GM19463 (cell line): Measurements from ENCODE around the gene FGF3.

Experiments used
- ATAC-seq: cut with Tn5 transposase; IDR thresholded peaks from one replicate; pipeline ENCODE4 v1.9.1; 2021; ENCODE audit warnings: mild to moderate bottlenecking, moderate library complexity; ENCODE audit not compliant: unreplicated experiment

Gene FGF3

DNA sequence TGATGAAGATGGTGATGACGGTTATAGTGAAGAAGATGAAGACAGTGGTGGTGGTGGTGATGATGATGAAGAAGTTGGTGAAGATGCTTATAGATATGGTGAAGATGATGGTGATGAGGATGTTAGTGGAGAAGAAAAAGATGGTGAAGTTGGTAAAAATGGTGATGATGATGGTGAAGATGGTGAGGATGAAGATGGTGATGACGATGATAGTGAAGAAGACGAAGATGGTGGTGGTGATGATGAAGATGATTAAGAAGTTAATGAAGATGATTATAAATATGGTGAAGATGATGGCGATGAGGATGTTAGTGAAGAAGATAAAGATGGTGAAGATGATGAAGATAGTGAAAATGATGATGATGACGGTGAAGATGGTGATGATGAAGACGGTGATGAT is 25.2 kb upstream of the FGF3 start:
- no peak for ATAC-seq

DNA sequence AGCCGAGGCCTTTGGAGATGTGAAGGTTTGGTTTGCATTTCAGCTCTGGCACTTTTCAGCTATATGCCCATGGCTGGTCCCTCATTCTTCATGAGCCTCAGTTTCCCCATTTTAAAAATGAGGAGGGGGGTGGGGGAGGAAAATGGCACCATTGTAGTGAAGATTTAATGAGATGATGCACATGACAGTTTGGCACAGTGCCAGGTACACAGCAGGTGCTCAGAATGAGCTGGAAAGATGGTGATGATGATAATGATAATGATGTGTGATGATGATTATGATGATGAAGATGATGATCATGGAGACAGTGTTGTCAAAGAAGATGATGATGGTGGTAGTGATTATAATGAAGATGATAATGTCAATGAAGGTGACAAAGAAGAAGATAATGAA is 24.3 kb upstream of the FGF3 start:
- ATAC-seq = no peak

DNA sequence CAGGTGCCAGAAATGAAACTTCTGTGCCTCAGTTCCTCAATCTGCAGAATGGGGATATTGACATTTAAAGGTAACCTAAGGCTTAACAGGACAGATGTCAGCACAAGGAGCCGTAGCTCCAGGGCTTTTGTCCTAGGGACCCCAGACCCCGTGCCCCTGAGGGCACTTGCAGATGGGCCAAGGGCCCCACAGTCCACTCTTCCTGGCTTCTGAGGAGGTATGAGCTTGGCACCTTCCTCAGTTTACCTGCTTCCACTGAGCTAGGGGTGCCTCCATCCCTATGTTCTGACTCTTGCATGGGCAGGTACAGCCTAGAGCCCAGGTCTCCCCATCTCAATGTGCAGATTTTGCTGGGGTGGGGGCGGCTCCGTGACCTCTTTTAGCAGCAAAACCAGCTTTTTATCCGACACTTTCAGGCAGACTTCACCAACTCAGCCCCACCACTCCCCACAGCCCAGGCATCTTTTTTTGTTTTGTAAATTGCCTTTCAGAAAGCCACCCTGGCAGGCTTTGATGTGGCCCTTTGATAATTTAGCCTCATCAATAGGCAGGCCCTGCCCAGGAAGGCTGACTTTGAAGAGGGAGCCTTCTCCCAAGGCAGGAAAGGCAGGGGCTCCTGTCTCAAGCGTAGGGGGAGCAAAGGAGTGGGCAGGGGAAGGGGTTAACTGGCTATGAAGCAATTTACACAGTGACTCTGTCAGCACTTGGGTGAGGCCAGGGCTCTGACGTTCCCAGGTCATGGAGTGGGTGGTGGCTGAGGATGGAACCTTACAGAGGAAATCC is 23.7 kb upstream of the FGF3 start:
- ATAC-seq = no peak

DNA sequence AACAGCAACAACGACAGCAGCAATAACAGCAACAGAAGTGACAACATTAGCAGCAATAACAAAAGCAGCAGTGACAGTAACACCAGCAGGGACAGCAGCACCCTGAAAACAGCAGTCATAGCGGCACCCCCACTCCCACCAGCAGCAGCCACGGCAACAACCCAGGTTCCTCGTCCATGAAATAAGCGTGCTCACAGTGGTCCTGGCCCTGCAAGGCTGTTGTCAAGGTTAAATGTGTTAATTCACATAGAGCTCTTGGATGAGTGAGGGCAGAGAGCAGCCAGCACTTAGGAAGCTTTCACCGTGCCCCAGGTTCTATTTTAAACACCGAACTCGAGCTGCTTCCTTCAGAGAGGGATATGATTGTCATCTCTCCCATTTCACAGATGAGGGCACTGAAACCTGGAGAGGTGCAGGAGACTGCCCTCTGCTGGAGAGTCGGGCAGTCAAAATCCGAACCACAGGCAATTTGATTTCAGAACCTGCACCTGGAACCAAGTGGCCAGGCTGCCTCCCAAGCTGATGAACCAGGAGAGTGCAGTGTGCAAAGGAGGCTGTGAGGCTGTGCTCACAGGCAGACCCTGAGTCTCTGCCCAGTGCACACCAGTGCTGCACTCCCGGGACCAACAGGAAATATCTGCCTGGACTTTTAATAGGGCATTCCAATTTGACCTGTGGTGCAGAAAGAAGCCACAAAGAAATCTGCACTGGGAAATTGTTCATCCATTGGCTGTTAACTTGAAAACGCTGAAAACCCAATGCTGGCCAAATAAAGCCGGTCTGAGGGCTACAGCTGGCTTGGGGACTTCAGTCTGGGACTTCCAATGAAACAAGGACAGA is 22.9 kb upstream of the FGF3 start:
- no peak for ATAC-seq

DNA sequence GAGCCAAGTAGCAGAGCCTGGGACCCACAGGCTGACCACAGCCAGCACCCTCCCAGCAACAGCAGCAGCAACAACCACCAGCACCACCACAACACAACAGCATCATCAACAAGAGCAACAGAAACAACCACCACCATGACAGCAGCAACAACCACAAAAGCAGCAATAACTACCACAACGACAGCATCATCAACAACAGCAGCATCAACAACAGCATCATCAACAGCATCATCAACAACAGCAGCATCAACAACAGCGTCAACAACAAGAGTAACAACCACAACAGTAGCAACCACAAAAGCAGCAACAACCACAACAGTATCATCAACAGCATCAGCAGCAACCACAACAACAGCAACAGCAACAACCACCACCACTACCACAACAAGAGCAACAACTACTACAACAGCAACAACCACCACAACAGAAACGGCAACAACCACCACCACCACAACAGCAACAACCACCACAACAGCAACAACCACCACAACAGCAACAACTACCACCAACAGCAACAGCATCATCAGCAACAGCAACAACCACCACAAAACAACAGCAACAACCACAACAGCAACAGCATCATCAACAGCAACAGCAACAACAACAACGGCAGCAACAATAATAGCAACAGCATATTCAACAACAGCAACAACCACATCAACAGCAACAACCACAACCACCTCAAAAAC is 22.1 kb upstream of the FGF3 start:
- ATAC-seq = no peak

DNA sequence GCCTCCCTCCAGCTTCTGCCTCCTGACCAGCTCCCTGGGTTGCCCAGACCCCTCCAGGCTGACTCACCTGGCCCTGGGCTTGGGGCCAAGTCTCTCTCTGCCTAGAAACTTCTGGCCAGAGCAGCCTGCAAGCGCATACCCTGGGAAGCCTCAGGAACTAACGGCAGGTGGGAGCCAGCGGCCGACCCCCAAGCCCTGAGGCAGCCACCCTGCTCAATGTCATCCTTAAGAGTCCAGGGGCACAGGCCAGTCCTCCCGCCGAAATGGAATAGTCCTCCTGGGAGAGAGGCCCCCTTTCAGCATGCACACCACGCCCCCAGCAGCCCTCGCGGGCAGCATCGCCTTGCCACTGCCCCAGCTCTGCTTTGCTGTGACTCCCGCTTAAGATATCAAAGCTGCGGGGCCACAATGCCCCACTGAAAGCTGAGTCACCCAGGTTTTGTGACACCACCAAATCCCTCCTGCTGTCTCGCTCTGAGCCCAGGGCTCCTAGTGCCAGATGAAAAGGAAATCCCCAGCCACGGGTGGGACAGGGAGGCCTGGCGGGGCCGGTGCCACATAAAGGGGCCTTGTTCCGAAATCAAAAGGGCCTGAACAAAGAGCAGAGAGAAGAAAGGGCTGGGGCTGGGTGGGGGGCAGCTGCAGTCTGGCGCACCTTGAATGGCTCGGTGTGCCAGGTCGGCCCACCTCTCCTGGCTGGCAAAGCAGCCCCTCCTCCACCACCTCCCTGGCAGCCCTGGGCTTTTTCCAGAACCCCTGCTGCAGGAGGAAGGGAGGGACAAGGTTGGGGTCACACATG is 21.4 kb upstream of the FGF3 start:
- ATAC-seq = no peak

DNA sequence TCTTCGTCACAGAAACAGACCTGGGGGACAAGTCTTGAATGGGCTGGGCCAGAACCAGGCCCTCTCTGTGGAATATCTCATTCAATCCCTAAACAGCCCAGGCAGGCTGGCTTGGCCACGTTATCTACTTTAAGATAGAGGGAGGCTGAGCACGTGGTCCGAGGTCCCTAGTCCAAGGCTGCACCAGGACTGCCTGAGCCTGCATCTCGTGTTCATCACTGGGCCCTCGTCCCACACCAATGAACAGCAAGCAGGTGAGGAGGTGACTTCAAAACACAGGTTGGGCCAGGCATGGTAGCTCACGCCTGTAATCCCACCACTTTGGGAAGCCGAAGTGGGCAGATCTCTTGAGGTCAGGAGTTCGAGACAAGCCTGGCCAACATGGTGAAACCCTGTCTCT is 20.3 kb upstream of the FGF3 start:
- ATAC-seq = no peak

DNA sequence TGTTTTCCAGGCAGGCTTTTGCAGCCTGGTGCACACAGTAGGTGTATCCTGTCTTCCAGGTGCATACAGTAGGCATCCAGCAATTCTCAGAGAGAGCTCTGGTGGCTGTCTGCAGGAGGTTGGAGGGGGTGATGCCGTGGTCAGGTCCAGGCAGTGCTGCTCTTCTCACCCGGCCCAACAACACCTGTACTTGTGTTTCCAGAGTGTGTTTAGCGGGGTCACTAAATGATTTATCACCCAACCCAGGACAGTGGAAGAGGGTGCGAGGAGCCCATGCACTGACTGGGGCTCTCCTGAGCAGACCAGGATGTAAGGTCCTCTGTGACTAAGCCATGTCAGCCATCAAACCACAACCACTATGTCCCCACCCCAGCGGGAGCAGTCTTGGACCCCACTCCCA is 18.6 kb upstream of the FGF3 start:
- no peak for ATAC-seq

DNA sequence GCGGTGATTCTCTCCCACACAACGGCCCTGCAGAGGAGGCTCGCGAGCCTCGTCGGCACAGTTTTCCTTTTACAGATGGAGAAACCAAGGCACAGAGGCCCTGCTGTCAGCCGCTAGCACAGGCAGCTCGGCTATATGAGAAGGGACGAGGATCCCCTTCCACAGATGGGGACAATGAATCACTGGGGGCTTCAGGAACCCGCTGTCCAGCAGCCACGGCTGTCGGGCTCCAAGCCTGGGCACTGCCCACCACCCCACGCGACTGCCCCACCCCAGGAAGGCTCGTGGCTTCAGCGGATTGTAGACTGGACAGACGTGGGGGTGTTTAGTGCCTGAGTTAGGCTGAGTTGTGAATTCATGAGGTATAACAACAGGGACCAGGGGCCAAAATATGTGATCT is 17.2 kb upstream of the FGF3 start:
- no peak for ATAC-seq

DNA sequence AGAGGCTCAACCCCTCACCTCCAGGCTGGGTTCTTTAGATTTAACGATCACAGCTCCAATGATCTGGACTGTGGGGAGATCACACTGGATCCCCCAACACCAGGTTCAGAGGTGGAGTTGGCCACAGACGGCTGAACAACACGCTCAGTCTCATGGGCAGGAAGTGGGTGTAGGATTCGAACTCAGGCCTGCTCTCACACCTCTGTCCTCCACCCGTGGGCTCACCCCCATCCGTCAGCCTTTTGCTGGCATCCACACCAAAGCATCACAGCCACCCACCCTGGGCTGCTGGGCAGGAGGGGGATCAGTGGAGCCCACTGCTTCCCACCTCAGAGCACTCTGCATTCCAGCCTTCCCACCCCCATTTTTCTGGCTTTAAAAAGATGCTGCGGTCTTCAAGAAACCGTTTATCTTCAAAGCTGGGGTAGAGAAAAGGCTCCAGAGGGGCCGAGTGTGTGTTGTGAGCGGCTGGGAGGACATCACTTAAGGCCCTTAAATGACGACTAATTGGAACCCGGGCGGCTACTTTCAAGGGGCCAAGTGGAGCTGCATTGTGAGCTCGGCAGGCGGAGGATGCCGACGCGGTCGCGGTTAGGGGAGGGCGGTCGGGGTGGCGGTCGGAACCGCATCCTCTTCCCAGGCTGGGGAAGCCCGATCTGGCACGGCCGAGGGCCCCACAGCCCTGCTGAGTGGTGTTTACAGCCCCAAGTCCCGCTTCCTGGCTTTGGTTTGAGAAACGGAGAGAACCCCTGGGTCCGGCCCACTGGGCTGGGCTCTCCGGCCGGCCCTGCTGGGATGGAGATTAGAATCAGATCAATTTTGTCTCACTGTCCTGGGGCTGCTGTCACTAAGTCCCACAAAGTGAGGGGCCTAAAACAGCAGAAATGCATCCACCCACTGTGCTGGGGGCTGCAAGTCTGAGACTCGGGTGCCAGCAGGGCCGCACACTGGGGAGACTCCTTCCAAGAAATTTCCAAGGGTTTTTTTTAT is 15.9 kb upstream of the FGF3 start:
- no peak for ATAC-seq

DNA sequence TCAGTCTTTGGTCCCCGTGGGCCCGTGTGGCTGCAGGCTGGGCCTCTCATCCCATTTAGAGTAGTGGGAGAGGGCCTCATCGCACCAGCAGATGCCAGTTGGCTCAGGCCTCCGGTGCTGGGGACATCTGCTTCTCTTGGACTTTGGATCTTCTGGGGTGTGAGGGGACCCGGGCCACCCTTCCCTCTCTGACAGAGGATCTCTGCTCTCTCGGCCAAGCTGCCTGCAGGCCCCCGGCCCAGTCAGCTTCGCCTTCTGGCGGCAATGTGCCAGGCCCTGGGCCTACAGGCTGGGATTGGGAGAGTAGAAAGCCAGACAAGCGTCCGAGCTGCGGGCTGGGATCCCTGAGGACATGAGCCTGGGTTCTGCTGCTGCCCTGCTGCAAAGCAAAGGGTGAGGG is 15.0 kb upstream of the FGF3 start:
- ATAC-seq = no peak

DNA sequence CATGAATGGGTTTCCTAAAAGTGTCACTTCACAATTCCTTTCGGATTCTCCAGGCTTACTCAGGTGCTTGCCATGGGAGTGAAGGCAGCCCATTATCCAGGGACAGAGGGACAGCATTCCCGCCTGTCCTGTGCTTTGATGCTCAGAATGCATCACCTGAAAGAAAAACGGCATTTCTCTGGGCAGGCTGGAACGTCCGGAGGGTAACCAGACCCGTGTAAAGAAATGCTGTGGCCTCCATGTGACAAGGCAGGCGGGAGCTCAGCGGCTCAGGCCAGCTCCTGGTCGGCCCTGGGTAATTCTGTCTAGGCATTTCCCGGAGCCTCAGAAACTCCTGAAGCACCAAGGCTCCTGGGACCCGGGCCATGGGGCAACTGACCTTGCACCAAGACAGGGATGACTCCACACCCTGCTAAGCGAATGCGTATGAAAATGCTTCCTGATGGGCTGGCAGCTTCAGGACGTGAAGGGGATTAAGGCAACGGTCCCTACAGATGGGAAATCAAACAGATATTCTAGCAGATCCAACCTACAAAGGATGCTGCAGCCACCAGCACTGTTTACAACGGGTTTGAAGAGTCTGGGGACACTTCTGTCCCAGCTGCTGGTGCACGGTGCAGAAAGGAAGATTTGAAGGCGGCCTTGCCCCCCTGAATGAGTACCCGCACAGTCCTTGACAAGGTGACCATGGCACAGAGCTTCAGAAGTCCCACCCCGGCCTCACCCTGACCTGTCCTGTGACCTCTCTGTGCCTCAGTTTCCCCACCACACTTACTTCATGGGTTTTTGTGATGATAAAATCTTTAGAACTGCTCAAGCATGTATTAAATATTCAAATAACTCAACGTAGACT is 13.6 kb upstream of the FGF3 start:
- no peak for ATAC-seq

DNA sequence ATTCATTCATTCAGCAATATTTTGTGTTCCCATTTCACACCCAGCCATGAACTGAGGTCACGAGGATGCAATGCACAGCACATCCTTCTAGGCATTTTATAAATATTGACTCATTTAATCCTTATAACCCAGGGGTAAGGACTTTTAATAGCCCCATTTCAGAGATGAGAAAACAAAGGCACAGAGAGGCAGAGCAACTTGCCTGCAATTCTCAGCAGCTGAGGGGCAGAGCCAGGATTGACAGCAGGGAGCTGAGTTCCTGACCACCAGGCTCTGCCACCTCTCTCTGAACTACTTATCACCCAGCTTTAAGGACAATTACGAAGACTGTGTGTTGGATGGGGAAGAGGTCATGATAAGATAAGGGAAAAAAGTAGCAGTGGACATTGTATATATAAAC is 12.8 kb upstream of the FGF3 start:
- no peak for ATAC-seq

DNA sequence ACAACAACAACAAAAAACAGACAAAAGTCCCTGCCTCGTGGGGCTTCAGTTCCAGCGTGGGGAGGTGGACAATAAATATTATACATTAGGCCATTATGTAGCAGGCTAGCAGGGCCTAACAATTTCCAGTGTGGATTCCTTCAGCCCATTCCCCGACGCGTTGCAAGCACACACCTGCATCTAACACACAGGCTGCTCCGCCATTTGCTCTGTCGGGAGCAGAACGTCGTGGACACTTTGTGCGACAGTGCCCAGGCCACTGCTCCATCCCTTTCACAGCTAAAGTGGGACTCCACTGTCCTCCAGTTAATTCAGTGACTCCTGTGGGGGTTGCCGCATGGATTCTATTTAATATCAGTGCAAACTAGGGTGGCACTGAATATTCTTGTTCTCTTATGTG is 10.9 kb upstream of the FGF3 start:
- no peak for ATAC-seq

DNA sequence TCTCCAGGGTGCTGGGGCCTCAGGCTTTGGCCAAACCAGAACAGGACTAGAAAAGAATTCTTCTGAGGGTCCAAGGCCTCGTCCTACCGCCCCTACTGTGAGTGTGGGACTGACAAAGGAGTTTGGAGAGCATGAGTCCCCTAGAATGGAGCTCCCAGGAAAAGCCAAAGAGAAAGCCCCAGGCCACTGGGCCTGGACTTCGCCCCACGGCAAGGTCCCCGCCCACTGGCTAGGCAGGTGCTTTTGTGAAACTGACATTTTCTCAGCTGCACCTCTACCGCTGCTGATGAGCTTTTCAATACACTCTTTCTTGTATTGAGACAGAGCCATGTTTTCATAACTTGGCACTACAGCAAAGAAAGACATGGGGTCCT is 9.7 kb upstream of the FGF3 start:
- no peak for ATAC-seq

DNA sequence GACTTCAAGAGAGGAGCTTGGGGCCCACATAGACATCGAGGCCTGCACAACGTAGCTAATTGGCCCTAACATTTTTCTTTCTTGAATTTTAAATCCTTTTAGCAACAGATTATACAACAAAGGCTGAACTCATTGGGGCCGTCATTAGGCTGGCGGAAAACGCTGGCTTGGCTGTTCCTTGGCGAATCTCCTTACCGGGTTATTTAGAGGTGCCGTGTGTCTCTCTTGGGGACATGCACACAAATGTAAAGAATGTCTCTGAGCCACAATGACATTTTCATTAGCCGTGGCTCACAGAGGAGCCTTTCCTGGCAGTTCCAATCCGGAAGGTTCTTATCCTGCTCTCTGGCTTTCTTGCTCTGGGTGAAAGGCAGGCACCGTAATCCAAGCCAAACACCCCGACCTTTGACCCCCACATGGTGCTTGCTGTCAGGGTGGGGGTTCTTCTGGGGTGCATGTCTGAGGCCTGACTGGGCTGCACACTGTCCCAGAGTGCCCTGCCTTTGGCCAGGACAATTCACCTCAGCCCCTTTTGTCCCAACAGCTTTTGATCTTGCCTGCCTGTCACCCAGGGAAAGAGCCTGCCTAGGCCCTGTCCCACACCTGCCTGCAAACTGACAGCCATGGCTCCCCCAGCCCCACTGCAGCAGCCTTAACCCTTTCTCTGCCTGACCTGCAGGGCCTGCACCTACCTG is 9.2 kb upstream of the FGF3 start:
- no peak for ATAC-seq

DNA sequence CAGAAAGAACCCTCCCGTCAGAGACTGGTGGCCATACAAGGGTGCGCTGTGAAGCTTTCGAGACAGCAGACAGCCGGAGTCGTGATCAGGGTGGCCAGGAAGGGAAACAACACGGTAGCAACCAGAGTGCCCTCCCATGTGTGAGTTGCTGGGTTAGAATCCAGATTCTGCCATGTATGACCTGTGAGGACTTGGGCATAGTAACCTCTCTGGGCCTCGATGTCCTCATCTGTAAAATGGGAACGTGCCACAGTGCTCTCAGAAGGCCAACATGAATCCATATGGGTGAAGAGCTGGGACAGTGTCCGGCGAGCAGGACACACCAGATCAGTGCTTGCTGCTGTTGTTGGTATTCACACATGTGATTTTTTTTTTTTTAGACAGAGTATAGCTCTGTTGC is 7.6 kb upstream of the FGF3 start:
- ATAC-seq = no peak

DNA sequence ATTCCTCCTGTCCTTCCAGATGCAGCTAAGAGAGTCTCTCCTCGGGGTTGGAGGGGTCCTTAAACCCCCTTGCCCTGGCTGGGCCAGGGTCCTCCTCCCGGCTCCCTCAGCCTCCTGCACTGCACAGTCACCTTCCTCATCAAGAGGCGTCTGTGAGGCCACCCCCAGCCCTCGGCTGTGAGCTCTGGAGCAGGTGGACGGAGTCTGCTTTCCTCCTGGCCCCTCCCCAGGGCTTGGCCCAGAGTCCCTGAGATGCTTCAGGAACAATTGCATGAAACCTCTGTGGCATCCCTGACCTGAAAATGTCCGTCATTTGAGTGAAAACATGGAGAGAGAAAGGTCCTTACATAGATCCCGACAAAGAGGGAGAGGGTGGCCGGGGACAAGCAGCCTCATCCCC is 6.7 kb upstream of the FGF3 start:
- ATAC-seq = no peak
